AG09309 (cell line): ENCODE data around the gene CCNI.
"Not testable (repeated sequence)": the region's sequence is repeated elsewhere in the genome, so short reads cannot be mapped to it uniquely, and the experiment has no call there.

ENCODE experiments used
- DNase-seq: peaks from one replicate; pipeline ENCODE4 v3.0.0-alpha.2; 2010; ENCODE audit warnings: low read depth
- H3K4me3 ChIP-seq: 2 replicates; pipeline ENCODE4 v1.5.1; 2011; ENCODE audit warnings: mild to moderate bottlenecking, low read depth, low read length, moderate library complexity; ENCODE audit not compliant: control insufficient read depth
- TF ChIP-seq, protein P1 (sequence below): IDR thresholded peaks from 2 replicates; pipeline ENCODE4 v1.5.1; 2011; ENCODE audit warnings: mild to moderate bottlenecking, low read depth, low read length, inconsistent platforms; ENCODE audit not compliant: insufficient read depth, control insufficient read depth; ENCODE audit errors: missing control alignments

The CCNI gene

DNA sequence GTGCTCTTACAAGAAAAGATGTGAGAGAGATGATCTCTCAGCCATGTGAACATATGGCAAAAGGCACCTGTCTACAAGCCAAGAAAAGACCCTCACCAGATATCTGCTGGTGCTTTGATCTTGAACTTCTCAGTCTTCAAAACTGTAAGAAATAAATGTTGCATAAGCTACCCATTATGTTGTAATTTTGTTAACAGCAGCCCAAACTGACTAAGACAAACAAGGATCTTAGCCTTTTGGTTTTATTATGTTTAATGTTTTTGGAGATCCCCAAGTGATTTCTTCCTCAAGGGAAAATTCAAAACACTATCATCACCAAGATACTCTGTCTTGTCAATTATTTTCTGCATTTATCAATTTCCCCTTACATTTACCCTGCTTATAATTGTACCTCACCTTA is 21.8 kb upstream of the CCNI start:
- no peak overlapping the region for H3K4me3 ChIP-seq
- TF ChIP-seq, protein P1, sequence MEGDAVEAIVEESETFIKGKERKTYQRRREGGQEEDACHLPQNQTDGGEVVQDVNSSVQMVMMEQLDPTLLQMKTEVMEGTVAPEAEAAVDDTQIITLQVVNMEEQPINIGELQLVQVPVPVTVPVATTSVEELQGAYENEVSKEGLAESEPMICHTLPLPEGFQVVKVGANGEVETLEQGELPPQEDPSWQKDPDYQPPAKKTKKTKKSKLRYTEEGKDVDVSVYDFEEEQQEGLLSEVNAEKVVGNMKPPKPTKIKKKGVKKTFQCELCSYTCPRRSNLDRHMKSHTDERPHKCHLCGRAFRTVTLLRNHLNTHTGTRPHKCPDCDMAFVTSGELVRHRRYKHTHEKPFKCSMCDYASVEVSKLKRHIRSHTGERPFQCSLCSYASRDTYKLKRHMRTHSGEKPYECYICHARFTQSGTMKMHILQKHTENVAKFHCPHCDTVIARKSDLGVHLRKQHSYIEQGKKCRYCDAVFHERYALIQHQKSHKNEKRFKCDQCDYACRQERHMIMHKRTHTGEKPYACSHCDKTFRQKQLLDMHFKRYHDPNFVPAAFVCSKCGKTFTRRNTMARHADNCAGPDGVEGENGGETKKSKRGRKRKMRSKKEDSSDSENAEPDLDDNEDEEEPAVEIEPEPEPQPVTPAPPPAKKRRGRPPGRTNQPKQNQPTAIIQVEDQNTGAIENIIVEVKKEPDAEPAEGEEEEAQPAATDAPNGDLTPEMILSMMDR = no peak
- no peak for DNase-seq

DNA sequence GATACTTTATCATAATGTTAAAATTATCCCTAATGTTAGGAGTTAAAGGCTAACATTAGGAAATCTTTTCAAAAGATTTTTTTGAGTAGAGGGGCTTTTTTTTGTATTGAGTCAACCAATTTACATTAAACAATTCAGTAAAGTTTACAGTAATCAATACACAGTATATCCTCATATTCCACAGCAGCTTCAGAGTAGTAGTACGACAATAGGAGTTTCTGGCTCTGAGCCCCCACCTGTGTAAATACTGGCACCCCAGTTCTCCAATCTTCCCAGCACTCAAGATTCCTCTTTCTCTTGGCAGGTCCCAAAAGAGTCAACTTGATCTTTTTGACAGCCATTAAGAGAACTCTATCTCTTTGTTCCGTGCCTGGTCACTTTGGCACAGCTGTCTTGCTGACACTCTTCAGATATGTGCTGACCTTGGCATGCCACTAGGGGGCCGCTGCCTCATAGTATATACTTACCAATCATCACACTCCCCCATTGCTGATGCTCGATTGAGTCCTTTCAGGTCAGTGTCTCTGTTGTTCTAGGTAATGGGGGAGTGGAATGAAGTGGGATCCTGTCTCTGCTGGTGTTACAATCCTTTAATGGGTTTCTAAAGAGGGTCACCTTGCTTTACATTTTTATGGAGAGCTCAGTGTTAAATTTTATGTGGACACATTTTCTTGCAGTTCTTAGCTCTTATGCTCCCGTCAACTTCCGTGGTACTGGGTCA is 19.5 kb upstream of the CCNI start:
- TF ChIP-seq, protein P1 = peak; percentile 92
- DNase-seq = no peak
- no peak overlapping the region for H3K4me3 ChIP-seq

DNA sequence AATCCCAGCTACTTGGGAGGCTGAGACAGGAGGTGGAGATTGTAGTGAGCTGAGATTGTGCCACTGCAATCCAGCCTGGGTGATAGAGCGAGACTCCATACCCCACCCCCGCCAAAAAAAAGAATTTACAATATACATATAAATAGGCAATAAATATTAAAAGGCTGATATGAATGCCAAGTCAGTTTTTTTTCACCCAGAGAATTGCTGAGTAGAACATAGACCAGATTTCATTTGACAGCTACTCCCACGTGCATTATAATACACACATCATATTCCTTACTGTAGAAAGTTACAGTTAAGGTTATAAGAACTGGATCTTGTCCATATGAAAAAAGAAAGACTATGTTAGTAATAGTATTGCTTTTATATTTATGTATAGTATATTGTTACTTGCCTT is 18.7 kb upstream of the CCNI start:
- DNase-seq = no peak
- H3K4me3 ChIP-seq = no peak overlapping the region
- TF ChIP-seq, protein P1 = no peak

DNA sequence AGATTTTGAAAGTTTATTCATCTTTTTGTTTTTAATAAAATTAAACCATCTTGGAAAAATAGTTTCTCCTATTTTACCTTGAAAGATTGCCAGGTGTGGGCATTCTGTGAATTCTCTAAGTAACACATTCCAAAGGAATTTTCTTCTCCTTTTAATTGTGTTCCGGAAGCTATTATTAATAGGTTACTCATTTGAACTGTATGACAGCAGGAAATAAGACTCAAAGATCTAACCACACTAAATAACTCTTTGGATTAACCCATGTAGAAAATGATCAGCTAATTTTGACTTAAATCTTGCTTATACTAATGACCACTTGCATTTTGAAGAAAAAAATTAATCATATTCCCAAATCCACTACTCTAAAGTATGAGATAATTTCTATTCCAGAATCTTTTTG is 17.6 kb upstream of the CCNI start:
- no peak overlapping the region for H3K4me3 ChIP-seq
- DNase-seq = no peak
- TF ChIP-seq, protein P1 = no peak

DNA sequence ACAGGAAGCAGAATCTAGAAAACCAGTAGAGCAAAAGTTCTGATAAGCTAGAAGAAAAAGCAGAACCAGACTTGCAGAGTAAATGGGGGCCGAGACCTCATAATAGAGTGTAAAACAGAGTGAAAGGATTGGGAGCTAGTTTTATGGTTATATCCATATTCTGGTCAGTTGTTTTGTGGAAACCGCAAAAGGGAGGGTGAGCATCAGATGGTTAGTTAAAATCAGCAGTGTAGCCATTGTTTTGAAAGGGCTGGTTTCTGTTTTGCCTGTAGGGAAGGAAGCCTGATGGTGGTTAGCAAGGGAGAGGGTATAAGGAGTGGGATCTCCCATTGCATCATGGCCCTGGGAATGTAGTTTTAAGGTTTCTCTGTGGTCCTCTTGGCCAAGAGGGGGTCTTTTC is 17.2 kb upstream of the CCNI start:
- no peak overlapping the region for H3K4me3 ChIP-seq
- TF ChIP-seq, protein P1 = no peak
- no peak for DNase-seq

DNA sequence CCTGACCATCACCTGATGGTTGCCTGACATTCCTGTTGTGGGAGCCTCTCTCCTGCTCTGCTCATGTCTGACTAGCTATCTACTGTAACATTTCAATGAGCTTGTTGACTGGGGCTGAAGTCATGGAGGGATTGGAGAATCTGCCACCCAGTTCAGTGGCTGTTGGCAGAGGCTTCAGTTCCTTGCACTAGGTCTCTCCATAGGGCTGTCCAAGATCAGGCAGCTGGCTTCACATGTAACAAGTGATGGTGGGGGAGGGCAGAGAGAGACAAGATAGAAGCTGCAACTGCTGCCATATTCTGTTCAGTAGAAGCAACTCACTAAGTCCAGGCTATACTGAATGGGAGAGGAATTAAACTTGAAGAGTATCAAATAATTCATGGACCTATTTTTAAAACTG is 14.1 kb upstream of the CCNI start:
- no peak overlapping the region for H3K4me3 ChIP-seq
- no peak for DNase-seq
- TF ChIP-seq, protein P1 = no peak

DNA sequence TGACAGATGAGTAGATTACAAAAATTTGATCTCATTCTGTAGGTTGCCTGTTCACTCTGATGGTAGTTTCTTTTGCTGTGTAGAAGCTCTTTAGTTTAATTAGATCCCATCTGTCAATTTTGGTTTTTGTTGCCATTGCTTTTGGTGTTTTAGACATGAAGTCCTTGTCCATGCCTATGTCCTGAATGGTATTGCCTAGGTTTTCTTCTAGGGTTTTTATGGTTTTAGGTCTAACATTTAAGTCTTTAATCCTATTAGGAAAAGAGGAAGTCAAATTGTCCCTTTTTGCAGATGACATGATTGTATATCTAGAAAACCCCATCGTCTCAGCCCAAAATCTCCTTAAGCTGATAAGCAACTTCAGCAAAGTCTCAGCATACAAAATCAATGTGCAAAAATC is 11.2 kb upstream of the CCNI start:
- not testable (repeated sequence) for DNase-seq, H3K4me3 ChIP-seq
